Fibroblast of skin of right quadriceps (primary cell): ENCODE measurements around the gene NFX1.
A peak's percentile ranks its signal among the peaks of the same experiment; 100 is the strongest.

Source experiments
- DNase-seq: peaks from one replicate; pipeline ENCODE4 v3.0.0-alpha.2; 2013

The NFX1 gene

GRCh38 chr9:33267151-33267767, 23.1 kb upstream of the NFX1 start:
- no peak for DNase-seq

GRCh38 chr9:33270146-33270545, 20.2 kb upstream of the NFX1 start:
- DNase-seq: no peak

- no peak for DNase-seq
Measured at GRCh38 chr9:33272061-33272460, 18.3 kb upstream of the NFX1 start.

- no peak for DNase-seq
Measured at GRCh38 chr9:33273266-33273971, 16.9 kb upstream of the NFX1 start.

GRCh38 chr9:33273972-33274328, 16.4 kb upstream of the NFX1 start:
- DNase-seq: no peak

GRCh38 chr9:33277484-33277883, 12.8 kb upstream of the NFX1 start:
- DNase-seq: no peak

- DNase-seq: no peak
Measured at GRCh38 chr9:33285502-33285901, 4.8 kb upstream of the NFX1 start.

GRCh38 chr9:33287087-33287490, 3.2 kb upstream of the NFX1 start:
- DNase-seq: peak; percentile 64

- DNase-seq: no peak
Measured at GRCh38 chr9:33288235-33288634, 2.1 kb upstream of the NFX1 start.

- DNase-seq: no peak
Measured at GRCh38 chr9:33288828-33289483, 1.4 kb upstream of the NFX1 start.

GRCh38 chr9:33289496-33289895, 820 bp upstream of the NFX1 start:
- peak; percentile 10 for DNase-seq

- DNase-seq: no peak
Measured at GRCh38 chr9:33289936-33290246, 425 bp upstream of the NFX1 start.

GRCh38 chr9:33291031-33291397, 698 bp downstream of the NFX1 start:
- DNase-seq: no peak

- no peak for DNase-seq
Measured at GRCh38 chr9:33291901-33292300, 1.6 kb downstream of the NFX1 start.

- DNase-seq: no peak
Measured at GRCh38 chr9:33293782-33294181, 3.5 kb downstream of the NFX1 start.

- DNase-seq: no peak
Measured at GRCh38 chr9:33294670-33295432, 4.5 kb downstream of the NFX1 start.

- DNase-seq: no peak
Measured at GRCh38 chr9:33295571-33295970, 5.3 kb downstream of the NFX1 start.

GRCh38 chr9:33297432-33297831, 7.1 kb downstream of the NFX1 start:
- DNase-seq: no peak

GRCh38 chr9:33300546-33300945, 10.2 kb downstream of the NFX1 start:
- DNase-seq: no peak

- no peak for DNase-seq
Measured at GRCh38 chr9:33304362-33304761, 14.0 kb downstream of the NFX1 start.

- DNase-seq: no peak
Measured at GRCh38 chr9:33306037-33306436, 15.7 kb downstream of the NFX1 start.

- DNase-seq: no peak
Measured at GRCh38 chr9:33307067-33307466, 16.8 kb downstream of the NFX1 start.

GRCh38 chr9:33309903-33310302, 19.6 kb downstream of the NFX1 start:
- DNase-seq: no peak

GRCh38 chr9:33310748-33311147, 20.4 kb downstream of the NFX1 start:
- DNase-seq: no peak
